ENCODE data around the gene HNRNPM.
"Not testable (repeated sequence)": the region's sequence is repeated elsewhere in the genome, so short reads cannot be mapped to it uniquely, and the experiment has no call there.

Gene HNRNPM

DNA sequence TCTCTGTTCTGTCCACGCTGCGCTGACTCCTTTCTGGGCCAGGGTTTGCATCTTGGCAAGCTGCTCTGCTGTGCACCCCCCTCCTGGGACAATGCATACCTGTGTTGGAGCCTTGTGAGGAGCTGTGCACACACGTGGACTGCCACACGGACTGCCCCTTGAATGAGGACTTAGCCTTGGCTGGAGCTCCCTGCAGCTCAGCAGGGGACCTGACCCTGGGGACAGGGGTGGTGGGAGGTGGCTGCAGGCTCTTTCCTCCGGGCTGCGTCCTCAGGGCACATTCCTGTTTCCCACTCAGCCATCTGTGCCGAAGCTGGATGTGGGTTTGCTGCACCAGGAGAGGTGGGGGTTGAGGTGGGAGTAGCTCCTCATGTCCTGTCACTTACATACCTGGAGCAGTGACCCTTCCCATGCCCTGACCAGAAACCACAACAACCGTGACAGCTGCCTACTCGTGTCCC lies 46.4 kb upstream of the HNRNPM start:
- in situ Hi-C loops (cut with MboI; ENCODE audit: low sequenced_read_pairs, unreplicated experiment), result no loop called here
- TF ChIP-seq CTCF (IDR thresholded peaks at IDR 0.05; ENCODE audit: borderline replicate concordance, control extremely low read depth, extremely low read depth, insufficient read depth, missing control alignments), result no peak
- DNase-seq (ENCODE audit: low spot score), result no peak

GRCh38 chr19:8399681-8400188 lies 45.0 kb upstream of the HNRNPM start:
- no peak for DNase-seq (ENCODE audit: low spot score)
- TF ChIP-seq CTCF (IDR thresholded peaks at IDR 0.05; ENCODE audit: borderline replicate concordance, control extremely low read depth, extremely low read depth, insufficient read depth, missing control alignments), result no peak
- in situ Hi-C loops (cut with MboI; ENCODE audit: low sequenced_read_pairs, unreplicated experiment), result no loop called here

GRCh38 chr19:8401981-8402411 lies 42.8 kb upstream of the HNRNPM start:
- DNase-seq (ENCODE audit: low spot score), result no peak
- no peak for TF ChIP-seq CTCF (IDR thresholded peaks at IDR 0.05; ENCODE audit: borderline replicate concordance, control extremely low read depth, extremely low read depth, insufficient read depth, missing control alignments)

GRCh38 chr19:8403098-8403819 lies 41.5 kb upstream of the HNRNPM start:
- no peak for TF ChIP-seq CTCF (IDR thresholded peaks at IDR 0.05; ENCODE audit: borderline replicate concordance, control extremely low read depth, extremely low read depth, insufficient read depth, missing control alignments)
- in situ Hi-C loops (cut with MboI; ENCODE audit: low sequenced_read_pairs, unreplicated experiment), result no loop called here
- DNase-seq (ENCODE audit: low spot score), result no peak

More at GRCh38 chr19:8401981-8402411, 42.8 kb upstream of the HNRNPM start:
- in situ Hi-C loops (cut with MboI; ENCODE audit: low sequenced_read_pairs, unreplicated experiment), result no loop called here

GRCh38 chr19:8403820-8404109 lies 41.0 kb upstream of the HNRNPM start:
- TF ChIP-seq CTCF (IDR thresholded peaks at IDR 0.05; ENCODE audit: borderline replicate concordance, control extremely low read depth, extremely low read depth, insufficient read depth, missing control alignments), result no peak
- DNase-seq (ENCODE audit: low spot score), result no peak
- in situ Hi-C loops (cut with MboI; ENCODE audit: low sequenced_read_pairs, unreplicated experiment), result no loop called here

GRCh38 chr19:8404391-8405151 lies 40.2 kb upstream of the HNRNPM start:
- DNase-seq (ENCODE audit: low spot score), result no peak
- in situ Hi-C loops (cut with MboI; ENCODE audit: low sequenced_read_pairs, unreplicated experiment), result no loop called here
- TF ChIP-seq CTCF (IDR thresholded peaks at IDR 0.05; ENCODE audit: borderline replicate concordance, control extremely low read depth, extremely low read depth, insufficient read depth, missing control alignments), result no peak

GRCh38 chr19:8410718-8411117 lies 34.1 kb upstream of the HNRNPM start:
- in situ Hi-C loops (cut with MboI; ENCODE audit: low sequenced_read_pairs, unreplicated experiment); DNase-seq (ENCODE audit: low spot score): not testable (repeated sequence)
